Vagina (tissue), 2 donors: Measurements from ENCODE around the gene TMOD4.

ENCODE experiments used
- CTCF ChIP-seq, 3 experiments: fragments of 450-650 bp in 2 of 3; fragments of 200-600 bp in 1 of 3; sonication (generic) in 1 of 3; IDR thresholded peaks; one replicate each; pipeline ENCODE4 v1.5.1; 2017 to 2019; ENCODE audit warnings: antibody characterized with exemption in 3 of 3, mild to moderate bottlenecking in 2 of 3, moderate library complexity in 2 of 3
- POLR2AphosphoS5 ChIP-seq, 2 donors: sonication (generic); formaldehyde crosslinking; IDR thresholded peaks; one replicate each; pipeline ENCODE4 v1.9.0; 2017; ENCODE audit warnings: antibody characterized with exemption in 2 of 2, mild to moderate bottlenecking in 2 of 2, low read depth in 1 of 2; ENCODE audit not compliant: insufficient read depth in 1 of 2

- TF ChIP-seq CTCF (IDR thresholded peaks at IDR 0.05) (no peak), POLR2AphosphoS5 (IDR thresholded peaks at IDR 0.05; ENCODE audit: insufficient read depth in 1 of 2, low read depth in 1 of 2) (no peak)
Observed at GRCh38 chr1:151176514-151177045, 799 bp upstream of the TMOD4 start.
